ENCODE measurements around the gene CD300LF. TPM values are rescaled to one million over a fixed set of nuclear protein-coding genes. Genes with fewer than 3 reads are reported as not detected.

CD300LF gene
- total RNA-seq, 1 experiment from 2014 or later: not detected

GRCh38 chr17:74758848-74759168 is 46.1 kb upstream of the CD300LF start:
- no peak for TF ChIP-seq CTCF (conservative IDR thresholded peaks at IDR 0.05)
- TF ChIP-seq EZH2 (IDR thresholded peaks at IDR 0.05; ENCODE audit: low read depth): no peak
- H3K36me3 ChIP-seq (ENCODE audit: low read depth): no peaks in the 10 kb centered on the region
- no peaks in the 10 kb centered on the region for H3K9me3 ChIP-seq (ENCODE audit: insufficient read depth, low read depth)
- peaks cover 4% of the 10 kb centered on the region; the same call in 1 of the 2 replicates for H3F3A ChIP-seq (ENCODE audit: insufficient read depth, low read depth)
- peak overlapping the region; percentile 81 for H3K4me2 ChIP-seq
- ChIA-PET CTCF (interaction anchor here (1.8 kb wide), 1 partner anchor 102 kb away, joined by 6 read pairs; no protein-coding TSS in a partner anchor), POLR2A (ENCODE audit: unreplicated experiment) (interaction anchor here (0.6 to 1.7 kb wide), 3 partner anchors 10 to 115 kb away, joined by 4 to 7 read pairs (median 7); no protein-coding TSS in a partner anchor)
- H3K4me1 ChIP-seq (replicated peaks; ENCODE audit: insufficient read depth): peaks cover 50% of the 10 kb centered on the region
- no peak overlapping the region for H3K4me3 ChIP-seq
- H3K27ac ChIP-seq: no peak overlapping the region
- H3K27me3 ChIP-seq (ENCODE audit: insufficient read depth, low read depth): no peaks in the 10 kb centered on the region
- intact Hi-C loops (cut with micrococcal nuclease; ENCODE audit: unreplicated experiment): loop anchor here (1.0 kb wide), 1 partner anchor 9 kb away; no protein-coding TSS in a partner anchor
- H4K20me1 ChIP-seq (ENCODE audit: insufficient read depth): peaks cover 9% of the 10 kb centered on the region
- no peak overlapping the region for H2AFZ ChIP-seq
- DNase-seq: peak in 1 of 2 experiments; percentile 31
- BruUV-seq (replicated peaks): no TSS peak
- no peaks in the 10 kb centered on the region for H3K9me2 ChIP-seq (ENCODE audit: insufficient read depth)
- H3K79me2 ChIP-seq (ENCODE audit: low read depth): peaks cover 41% of the 10 kb centered on the region

GRCh38 chr17:74757931-74758847 is 45.5 kb upstream of the CD300LF start:
- H3F3A ChIP-seq (ENCODE audit: insufficient read depth, low read depth): peaks cover 4% of the 10 kb centered on the region; the same call in 1 of the 2 replicates
- H3K79me2 ChIP-seq (ENCODE audit: low read depth): peaks cover 47% of the 10 kb centered on the region

More at GRCh38 chr17:74757931-74758847, 45.5 kb upstream of the CD300LF start:
- POLR2A ChIA-PET (ENCODE audit: unreplicated experiment): interaction anchor here (0.6 kb wide), 3 partner anchors 115 to 333 kb away, joined by 3 to 4 read pairs (median 3); no protein-coding TSS in a partner anchor
- Histone ChIP-seq H2AFZ (no peak overlapping the region), H4K20me1 (ENCODE audit: insufficient read depth) (peaks cover 9% of the 10 kb centered on the region), H3K9me2 (ENCODE audit: insufficient read depth) (no peaks in the 10 kb centered on the region), H3K4me2 (peak overlapping the region; percentile 81; the same call in 1 of the 2 replicates), H3K9me3 (ENCODE audit: insufficient read depth, low read depth) (no peaks in the 10 kb centered on the region), H3K27me3 (ENCODE audit: insufficient read depth, low read depth) (no peaks in the 10 kb centered on the region), H3K4me3 (no peak overlapping the region), H3K4me1 (replicated peaks; ENCODE audit: insufficient read depth) (peaks cover 51% of the 10 kb centered on the region), H3K27ac (no peak overlapping the region), H3K36me3 (ENCODE audit: low read depth) (no peaks in the 10 kb centered on the region)
- TF ChIP-seq EZH2 (IDR thresholded peaks at IDR 0.05; ENCODE audit: low read depth): no peak
- TF ChIP-seq CTCF (conservative IDR thresholded peaks at IDR 0.05): no peak
- BruUV-seq (replicated peaks): no TSS peak
- peak; percentile 26 to 65 for DNase-seq
- CTCF ChIA-PET: no interaction called here
- intact Hi-C loops (cut with micrococcal nuclease; ENCODE audit: unreplicated experiment): loop anchor here (1.0 kb wide), 1 partner anchor 8 kb away; no protein-coding TSS in a partner anchor
